HG03342 (cell line): ENCODE results near the gene MLF2.
"Not testable (repeated sequence)": the region's sequence is repeated elsewhere in the genome, so short reads cannot be mapped to it uniquely, and the experiment has no call there.

Experiments
- ATAC-seq: cut with Tn5 transposase; IDR thresholded peaks from one replicate; pipeline ENCODE4 v1.9.1; 2021; ENCODE audit warnings: mild to moderate bottlenecking, moderate library complexity; ENCODE audit not compliant: unreplicated experiment

MLF2 gene

DNA sequence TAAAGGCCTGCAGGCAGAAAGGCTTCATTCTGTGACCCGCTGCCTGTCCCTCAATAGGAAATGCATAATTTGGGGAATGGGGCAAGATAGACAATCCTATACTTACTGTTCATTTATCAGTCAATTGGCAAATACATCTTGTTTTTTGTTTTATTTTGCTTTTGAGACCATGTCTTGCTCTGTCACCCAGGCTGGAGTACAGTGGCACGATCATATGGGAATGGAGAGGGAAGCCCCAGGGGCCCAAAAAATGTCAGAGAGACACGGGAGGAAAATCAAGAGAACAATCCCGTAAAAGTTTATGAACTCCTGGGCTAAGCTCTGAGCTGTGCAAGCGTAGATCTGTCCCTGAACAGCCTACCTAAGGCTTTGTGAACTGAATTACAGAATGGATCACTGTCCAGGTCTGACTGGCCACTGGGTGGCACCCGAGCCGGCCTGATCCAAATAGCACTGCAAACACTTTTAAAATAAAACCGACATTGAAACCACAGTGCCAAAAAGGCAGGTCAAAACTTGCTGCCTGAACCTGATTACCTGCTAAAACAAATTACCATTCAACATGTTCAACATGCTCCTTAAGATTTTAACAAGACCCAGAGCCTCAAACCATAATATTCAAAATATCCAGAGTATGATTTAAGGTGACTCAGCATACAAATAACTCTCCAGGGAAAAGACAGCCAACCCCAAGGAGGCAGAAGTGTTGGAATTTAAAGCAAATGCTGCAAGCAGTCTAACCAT lies 17.3 kb downstream of the MLF2 start:
- ATAC-seq: no peak

DNA sequence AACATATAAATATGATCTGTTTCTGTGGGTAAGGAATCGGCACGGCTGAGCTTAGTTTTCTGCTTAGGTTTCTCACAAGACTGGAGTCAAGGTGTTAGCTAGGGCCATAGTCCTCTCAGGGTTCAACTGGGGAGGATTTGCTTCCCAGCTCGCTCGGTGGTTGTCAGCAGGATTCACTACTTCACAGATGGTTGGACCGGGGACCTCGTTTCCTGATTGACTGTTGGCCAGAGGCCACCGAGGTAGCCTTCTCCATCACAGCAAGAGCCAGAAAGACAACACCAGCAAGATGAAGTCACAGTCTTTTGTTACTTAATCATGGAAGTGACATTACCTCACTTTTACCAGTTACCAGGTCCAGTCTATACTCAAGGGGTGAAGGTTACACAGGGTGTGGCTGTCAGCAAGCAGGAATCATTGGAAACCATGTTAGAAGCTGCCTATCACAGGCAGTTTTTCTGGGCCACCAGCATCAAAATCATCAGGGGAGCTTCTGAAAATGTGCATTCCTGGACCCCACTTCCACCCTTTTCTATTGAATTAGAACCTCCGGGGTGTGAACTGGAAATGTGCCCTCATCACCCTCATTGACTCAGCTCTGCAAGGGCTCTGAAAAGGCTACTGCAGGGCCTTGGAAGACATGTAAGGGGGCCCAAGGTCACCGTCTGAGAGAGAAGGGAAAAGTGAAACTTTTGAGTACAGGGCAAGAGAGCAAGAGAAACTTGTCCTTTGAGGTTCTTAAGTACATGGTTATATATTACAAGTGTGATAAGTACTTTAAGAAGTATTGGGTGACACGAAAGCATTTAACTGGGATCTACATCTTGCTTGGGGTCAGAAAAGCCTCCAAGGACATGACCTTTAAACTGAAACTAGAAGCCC lies 18.2 kb downstream of the MLF2 start:
- no peak for ATAC-seq

DNA sequence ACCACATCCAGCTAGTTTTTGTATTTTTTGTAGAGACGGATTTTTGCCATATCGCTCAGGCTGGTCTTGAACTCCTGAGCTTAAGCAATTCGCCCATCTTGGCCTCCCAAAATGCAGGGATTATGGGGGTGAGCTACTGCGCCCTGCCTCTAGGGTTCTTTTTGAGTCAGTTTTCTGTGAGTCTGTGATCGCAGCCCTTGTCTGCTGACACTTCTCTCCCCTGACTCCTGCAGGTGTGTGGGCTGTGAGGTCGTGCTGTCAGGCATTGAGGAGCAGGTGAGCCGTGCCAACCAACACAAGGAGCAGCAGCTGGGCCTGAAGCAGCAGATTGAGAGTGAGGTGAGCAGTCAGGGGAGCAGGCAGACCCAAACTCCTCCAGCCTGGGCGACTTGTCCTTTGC lies 22.8 kb downstream of the MLF2 start:
- ATAC-seq: no peak

DNA sequence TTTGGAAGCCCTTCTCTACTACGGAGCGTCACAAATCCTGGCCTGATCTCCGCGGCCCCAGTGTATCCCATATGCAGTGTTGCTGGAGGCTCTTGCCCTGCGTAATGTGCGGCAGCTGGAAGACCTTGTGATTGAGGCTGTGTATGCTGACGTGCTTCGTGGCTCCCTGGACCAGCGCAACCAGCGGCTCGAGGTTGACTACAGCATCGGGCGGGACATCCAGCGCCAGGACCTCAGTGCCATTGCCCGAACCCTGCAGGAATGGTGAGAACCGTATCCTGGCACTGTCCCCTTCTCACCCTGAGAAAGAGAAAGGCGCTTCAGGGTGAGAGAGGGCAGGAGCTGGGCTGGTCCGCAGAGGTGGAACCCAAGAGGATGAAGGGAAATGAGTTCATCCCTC lies 23.8 kb downstream of the MLF2 start:
- ATAC-seq: no peak

DNA sequence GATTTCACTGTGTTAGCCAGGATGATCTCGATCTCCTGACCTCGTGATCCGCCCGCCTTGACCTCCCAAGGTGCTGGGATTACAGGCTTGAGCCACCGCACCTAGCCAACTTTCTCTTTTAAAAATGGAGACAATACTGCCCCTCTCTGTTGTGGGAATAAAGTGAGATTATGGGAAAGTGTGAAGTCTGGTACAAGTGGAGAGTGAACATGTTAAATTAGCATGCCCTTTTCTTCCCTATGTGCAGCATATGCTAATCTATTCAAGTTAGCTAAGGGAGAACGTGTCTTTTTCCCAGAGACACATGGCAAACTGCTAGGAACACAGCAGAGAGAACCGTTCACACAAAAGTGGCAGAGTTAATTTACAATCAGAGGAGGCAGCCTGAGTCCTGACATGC lies 27.6 kb downstream of the MLF2 start:
- no peak for ATAC-seq

DNA sequence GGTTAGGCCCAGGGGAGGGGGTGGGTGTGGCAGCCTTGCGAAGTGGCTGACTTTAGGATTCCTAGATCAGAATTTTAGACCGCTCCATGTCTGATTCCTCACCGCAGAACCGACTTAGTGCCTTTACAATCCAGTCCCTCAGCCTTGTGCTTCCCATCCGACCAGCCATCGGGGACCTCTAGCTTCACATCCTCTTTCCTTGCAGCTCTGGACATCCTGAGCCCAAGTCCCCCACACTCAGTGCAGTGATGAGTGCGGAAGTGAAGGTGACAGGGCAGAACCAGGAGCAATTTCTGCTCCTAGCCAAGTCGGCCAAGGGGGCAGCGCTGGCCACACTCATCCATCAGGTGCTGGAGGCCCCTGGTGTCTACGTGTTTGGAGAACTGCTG lies 28.5 kb downstream of the MLF2 start:
- no peak for ATAC-seq

DNA sequence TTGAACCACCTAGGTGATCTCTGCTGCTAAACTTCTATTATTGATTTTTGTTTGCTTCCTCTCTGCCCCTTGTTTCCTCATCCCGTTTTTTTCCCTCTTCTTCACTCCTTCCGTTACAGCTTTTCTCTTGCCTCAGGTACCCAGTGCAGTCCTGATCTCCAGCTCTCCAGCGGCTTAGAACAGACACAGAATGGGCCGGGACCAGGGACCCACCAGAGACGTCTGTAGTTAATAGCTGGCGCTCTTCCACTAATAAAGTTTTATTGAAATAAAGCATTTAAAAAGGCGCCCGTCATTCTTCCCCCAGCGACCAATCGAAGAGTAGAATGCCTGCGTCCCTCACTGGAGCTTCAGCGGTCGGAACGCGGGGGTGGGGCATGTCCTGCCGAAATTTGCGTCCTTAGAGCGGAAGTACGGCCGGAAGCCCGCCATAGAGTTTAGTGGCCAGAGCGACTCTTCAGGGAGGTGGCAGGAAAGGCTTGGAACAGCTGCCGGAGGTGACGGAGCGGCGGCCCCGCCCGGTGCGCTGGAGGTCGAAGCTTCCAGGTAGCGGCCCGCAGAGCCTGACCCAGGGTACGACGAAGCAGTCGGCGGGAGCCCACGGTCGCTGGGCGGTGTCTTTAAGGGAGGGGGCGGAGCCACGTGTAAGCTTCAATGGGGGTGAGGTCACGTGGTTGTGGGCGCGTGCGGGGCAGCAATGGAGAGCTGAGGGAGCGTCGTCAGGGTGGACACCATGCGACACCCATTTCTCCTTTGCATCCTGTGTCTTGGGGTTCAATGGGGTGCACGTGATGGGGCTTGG lies 29.1 kb downstream of the MLF2 start, which contains the start of gene COPS7A:
Gene COPS7A, plus strand, starts transcription at position 440 of the 802 bp plus-strand sequence. CDS start 611 bp downstream, outside the sequence.
- ATAC-seq: peak; percentile 91

DNA sequence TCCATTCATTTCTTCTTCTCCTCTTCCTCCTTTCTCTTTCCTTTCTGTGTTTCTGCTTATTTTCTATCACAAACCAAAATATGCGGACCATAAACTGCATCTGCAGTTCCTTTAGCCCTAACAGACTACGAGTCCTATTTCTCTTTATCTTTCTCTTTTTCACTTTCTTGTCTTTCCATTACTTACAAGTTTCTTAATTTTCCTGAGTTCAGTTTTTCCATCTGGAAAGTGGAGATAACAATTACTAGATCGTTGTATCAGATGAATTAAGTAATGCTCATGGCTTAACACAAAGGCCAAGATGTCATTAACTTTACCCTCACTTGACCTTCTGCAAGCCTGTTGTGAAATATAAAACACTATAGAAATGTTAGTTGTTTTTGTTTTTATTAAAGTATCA lies 30.1 kb downstream of the MLF2 start:
- ATAC-seq: no peak

DNA sequence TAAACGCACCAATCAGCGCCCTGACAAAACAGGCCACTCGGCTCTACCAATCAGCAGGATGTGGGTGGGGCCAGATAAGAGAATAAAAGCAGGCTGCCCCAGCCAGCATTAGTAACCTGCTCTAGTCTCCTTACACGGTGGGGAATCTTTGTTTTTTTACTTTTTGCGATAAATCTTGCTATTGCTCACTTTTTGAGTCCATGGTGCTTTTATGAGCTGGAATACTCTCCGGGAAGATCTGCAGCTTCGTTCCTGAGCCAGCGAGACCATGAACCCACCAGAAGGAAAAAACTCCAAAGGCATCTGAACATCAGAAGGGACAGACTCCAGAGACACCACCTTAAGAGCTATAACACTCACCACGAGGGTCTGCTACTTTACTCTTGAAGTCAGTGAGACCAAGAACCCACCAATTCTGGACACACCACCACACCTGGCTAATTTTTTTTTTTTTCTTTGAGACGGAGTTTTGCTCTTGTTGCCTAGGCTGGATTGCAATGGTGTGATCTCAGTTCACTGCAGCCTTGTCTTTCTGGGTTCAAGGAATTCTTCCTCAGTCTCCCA lies 36.0 kb downstream of the MLF2 start:
- ATAC-seq: no peak

DNA sequence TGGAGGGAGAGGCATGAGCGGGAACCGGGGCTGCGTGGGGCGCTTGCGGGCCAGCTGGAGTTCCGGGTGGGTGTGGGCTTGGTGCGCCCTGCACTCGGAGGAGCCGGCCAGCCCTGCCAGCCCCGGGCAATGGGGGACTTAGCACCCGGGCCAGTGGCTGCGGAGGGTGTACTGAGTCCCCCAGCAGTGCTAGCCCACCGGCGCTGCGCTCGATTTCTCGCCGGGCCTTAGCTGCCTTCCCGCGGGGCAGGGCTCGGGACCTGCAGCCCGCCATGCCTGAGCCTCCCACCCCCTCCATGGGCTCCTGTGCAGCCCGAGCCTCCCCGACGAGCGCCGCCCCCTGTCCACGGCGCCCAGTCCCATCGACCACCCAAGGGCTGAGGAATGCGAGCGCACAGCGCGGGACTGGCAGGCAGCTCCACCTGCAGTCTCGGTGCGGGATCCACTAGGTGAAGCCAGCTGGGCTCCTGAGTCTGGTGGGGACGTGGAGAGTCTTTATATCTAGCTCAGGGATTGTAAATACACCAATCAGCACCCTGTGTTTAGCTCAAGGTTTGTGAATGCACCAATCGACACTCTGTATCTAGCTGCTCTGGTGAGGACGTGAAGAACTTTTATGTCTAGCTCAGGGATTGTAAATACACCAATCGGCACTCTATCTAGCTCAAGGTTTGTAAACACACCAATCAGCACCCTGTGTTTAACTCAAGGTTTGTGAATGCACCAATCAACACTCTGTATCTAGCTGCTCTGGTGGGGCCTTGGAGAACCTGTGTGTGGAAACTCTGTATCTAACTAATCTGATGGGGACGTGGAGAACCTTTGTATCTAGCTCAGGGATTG lies 36.7 kb downstream of the MLF2 start:
- ATAC-seq: not testable (repeated sequence)

DNA sequence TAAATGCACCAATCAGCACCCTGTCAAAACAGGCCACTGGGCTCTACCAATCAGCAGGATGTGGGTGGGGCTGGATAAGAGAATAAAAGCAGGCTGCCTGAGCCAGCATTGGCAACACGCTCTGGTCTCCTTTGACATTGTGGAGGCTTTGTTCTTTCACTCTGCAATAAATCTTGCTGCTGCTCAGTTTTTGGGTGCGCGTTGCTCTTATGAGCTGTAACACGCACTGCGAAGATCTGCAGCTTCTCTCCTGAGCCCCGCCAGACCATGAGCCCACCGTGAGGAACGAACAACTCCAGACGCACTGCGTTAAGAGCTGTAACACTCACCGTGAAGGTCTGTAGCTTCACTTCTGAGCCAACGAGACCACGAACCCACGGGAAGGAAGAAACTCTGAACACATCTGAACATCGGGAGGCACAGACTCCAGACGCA lies 44.0 kb downstream of the MLF2 start:
- ATAC-seq: no peak

DNA sequence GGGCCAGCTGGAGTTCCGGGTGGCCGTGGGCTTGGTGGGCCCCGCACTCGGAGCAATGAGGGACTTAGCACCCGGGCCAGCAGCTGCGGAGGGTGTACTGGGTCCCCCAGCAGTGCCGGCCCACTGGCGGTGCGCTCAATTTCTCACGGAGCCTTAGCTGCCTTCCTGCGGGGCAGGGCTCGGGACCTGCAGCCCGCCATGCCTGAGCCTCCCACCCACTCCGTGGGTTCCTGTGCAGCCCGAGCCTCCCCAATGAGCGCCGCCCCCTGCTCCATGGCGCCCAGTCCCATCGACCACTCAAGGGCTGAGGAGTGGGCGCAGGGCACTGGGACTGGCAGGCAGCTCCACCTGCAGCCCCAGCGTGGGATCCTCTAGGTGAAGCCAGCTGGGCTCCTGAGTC lies 44.6 kb downstream of the MLF2 start:
- not testable (repeated sequence) for ATAC-seq

DNA sequence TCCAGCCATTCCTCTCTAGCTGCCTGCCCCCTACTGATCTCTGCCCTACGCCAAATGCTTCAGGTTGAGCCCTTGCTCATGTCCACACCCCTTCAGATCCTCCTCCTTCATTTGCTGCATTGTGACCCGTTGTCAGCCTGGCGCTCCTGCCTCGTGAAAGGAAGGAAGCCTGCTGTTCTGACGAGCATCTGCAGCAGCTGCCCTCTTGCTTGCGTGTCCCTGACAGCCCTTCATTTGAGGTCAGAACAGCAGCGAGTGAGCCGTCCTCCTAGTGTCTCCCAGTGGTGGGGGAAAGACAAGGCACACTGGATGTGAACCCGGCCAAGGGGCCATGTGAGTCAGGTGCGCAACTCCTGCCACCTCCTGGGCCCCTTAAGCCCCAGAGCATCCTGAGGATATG lies 49.3 kb downstream of the MLF2 start:
- no peak for ATAC-seq

DNA sequence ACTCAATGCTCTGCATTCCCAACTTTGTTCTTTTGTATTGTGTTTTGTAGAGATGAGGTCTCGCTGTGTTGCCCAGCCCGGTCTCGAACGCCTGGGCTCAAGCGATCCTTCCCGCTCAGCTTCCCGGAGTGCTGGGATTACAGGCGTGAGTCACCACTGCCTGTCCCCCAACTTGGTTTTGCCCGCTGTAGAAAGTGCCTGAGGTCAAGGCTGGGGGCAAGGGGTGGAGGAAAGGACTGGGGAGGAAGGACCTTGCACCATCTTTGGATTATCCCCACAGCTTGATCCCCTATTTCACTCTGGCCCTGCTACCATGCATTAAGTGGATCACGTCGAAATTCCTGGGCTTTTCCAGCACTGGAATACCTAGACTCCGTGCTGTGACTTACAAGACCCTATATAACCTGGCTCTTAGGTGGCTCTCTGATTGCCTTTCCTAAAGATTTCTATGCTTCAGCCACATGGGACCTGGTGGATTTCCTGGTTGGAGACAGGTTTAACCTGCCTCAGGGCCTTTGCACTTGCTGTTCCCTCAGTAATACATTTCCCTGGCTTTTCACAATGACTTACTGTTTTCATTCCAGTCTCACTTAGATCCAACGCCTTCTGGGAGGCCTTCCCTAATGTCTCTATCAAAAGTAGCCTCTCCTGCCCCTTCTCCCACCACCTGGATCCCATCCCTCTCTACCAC lies 51.7 kb downstream of the MLF2 start:
- ATAC-seq: no peak

DNA sequence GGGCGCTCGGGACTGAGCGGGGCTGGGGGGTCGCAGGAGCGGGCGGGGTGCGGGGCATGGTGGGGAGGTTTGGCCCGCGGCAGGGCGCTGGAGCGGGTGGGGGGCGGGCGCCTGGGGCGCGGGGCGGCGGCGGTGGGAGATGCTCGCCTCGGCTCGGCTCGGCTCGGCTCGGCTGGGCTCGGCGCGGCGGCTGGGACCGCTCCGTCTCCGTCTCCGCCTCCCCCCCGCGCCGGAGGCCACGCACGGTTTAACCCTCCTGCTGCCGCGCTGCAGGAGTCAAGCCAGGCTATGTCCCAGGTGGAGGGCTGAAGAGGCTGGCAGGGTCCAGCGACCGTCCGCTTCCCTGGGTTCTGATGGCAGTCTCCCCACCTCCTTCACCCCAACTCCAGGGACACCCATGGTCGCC lies 52.3 kb downstream of the MLF2 start, which contains the start of gene PIANP:
Gene PIANP, minus strand, starts transcription at position 170 of the 406 bp plus-strand sequence. CDS start 2,754 bp downstream, outside the sequence.
- no peak for ATAC-seq

DNA sequence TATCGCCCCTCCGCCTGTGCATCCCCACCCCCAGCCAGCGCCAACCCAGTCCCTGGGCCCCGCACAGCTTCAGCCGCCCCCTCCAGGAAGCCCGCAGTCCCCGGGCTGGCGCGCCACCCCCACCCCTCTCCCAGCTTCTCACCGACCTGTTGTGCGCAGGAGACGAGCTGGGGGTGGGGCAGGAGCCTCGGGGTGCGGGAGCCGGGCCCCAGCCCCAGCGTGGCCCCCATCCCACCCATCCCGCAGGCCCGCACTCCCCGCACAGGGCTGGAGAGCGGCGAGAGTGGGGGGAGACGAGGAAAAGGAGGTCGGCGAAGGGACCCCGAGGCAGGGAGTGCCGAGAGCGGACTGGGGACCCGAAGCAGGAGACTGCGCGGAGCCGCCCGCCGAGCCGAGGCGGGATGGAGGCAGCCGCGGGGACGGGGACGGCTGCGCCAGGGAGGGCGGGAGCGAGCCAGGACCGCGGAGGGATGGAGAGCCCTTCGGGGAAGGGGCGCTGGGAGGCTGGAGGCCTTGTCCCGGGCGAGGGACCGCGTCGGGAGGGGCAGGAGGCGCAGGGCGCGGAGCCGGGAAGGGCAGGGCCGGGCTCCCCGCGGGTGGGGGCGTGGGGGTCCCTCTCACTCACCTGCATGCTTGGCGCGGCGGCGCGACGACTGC lies 52.8 kb downstream of the MLF2 start:
- ATAC-seq: no peak

DNA sequence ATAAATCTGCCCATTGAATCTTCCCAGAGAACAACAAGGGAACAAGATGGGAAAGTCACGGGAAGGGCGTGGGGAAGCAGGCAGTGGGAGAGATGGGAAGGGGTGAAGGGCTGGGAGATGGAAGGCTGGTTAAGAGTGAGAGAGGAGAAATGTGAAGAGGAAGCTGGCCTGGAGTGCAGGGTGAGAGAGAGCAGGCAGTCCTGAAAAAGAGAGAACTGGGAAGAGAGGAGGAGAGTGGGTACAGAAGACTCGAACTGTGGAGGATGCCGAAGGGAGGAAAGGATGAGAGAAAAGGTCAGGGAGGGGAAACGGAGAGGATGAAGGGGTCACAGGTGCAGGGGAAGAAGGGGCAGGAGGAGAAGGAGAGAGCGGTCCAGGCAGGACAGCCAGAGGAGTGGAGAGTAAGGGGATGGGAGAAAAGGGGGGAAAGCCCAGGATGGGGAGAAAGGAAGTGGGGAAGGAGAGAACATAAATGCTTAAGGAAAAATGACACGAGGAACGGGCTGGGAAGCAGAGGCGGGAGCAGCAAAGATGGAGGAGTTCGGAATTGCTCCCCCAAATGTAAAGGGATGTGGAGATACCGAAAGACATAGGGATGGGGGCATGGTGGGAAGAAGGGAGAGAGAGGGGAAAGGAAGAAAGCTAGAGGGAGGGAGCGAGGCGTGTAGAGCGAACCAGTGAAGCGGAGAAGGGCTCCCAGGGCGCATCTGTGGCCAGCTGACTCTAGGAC lies 53.5 kb downstream of the MLF2 start:
- no peak for ATAC-seq
